HG03342 (cell line): ENCODE data around the gene SERINC4.
A peak's percentile ranks its signal among the peaks of the same experiment; 100 is the strongest.
"Not testable (repeated sequence)": the region's sequence is repeated elsewhere in the genome, so short reads cannot be mapped to it uniquely, and the experiment has no call there.

Source experiments
- ATAC-seq: cut with Tn5 transposase; IDR thresholded peaks from one replicate; pipeline ENCODE4 v1.9.1; 2021; ENCODE audit warnings: mild to moderate bottlenecking, moderate library complexity; ENCODE audit not compliant: unreplicated experiment

Gene SERINC4

DNA sequence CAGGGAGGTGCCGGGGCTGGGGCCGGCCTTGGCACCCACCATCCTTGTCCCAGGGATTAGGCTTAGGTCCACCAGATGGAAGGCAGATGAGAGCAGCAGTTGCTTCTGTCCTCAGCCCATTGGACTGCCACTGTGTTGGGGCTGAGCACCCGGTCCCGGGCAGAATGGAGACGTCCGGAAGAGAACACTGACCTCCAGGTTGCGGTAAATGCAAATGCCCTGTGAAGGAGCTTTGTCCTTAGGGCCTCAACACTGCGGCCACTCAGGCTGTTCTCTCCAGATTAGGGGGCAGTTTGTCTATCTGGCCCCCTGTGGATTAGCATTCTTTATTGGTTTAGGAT is at the start of gene SERINC4:
SERINC4 (minus strand) TSS at position 276 of the 341 bp plus-strand sequence; CDS start at position 42, 234 bp downstream.
- ATAC-seq: no peak

GRCh38 chr15:43845421-43845820 is 45.4 kb upstream of the SERINC4 start:
- no peak for ATAC-seq

DNA sequence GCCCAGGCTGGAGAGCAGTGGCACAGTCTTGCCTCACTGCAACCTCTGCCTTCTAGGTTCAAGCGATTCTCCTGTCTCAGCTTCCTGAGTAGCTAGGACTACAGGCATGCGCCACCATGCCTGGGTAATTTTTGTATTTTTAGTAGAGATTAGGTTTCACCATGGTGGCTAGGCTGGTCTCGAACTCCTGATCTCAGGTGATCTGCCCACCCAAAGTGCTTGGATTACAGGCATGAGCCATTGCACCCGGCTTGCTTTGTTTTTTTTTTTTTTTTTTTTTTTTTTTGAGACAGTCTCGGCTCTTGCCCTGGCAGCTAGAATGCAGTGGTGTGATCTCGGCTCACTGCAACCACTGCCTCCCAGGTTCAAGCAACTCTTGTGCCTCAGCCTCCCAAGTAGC is 32.5 kb upstream of the SERINC4 start:
- ATAC-seq: not testable (repeated sequence)

DNA sequence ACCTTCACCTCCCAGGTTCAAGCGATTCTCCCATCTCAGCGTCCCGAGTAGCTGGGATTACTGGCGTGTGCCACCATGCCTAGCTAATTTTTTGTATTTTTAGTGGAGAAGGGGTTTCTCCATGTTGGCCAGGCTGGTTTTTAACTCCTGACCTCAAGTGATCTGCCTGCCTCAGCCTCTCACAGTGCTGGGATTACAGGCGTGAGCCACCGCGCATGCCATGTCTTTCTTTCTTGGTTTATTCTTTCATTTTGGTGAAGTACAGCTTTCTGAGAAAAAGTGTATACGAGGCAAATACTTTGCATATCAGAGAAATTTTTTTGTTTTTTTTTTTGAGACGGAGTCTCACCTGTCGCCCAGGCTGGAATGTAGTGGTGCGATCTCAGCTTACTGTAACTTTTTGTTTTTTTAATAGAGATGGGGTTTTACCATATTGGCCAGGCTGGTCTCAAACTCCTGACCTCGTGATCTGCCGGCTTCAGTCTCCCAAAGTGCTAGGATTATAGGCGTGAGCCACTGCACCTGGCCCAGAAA is 31.6 kb upstream of the SERINC4 start:
- ATAC-seq: not testable (repeated sequence)

DNA sequence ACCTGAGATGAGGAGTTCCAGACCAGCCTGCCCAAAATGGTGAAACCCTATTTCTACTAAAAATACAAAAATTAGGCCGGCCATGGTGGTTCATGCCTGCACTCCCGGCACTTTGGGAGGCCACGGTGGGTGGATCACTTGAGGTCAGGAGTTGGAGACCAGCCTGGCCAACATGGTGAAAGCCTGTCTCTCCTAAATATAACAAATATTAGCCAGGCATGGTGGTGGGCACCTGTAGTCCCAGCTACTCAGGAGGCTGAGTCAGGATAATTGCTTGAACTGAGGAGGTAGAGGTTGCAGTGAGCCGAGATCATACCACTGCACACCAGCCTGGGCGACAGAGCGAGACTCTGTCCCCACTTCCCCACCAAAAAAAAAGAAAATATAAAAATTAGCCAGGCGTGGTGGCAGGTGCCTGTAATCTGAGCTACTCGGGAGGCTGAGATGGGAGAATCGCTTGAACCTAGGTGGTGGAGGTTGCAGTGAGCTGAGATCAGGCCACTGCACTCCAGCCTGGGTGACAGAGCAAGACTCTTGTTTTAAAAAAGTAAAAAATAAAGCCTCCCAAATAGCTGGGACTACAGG is 30.8 kb upstream of the SERINC4 start:
- not testable (repeated sequence) for ATAC-seq

DNA sequence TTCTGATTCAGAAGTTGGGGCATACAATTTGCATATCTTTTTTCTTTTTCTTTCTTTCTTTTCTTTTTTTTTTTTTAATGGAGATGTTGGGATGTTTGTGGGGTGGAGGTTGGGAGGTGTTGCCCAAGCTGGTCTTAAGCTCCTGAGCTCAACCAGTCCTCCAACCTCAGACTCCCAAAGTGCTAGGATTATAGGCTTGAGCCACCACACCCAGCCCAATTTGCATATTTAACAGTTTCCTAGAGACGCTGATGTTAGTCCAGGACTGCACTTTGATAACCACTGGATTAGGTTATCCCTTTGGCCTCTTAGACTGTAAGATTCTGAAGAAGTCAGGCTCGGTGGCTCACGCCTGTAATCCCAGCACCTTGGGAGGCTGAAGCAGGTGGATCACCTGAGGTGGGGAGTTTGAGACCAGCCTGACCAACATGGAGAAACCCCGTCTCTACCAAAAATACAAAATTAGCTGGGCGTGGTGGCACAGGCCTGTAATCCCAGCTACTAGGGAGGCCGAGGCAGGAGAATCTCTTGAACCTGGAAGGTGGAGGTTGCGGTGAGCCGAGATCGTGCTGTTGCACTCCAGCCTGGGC is 30.0 kb upstream of the SERINC4 start:
- not testable (repeated sequence) for ATAC-seq

- no peak for ATAC-seq
Measured at GRCh38 chr15:43828061-43828657, 28.1 kb upstream of the SERINC4 start.

DNA sequence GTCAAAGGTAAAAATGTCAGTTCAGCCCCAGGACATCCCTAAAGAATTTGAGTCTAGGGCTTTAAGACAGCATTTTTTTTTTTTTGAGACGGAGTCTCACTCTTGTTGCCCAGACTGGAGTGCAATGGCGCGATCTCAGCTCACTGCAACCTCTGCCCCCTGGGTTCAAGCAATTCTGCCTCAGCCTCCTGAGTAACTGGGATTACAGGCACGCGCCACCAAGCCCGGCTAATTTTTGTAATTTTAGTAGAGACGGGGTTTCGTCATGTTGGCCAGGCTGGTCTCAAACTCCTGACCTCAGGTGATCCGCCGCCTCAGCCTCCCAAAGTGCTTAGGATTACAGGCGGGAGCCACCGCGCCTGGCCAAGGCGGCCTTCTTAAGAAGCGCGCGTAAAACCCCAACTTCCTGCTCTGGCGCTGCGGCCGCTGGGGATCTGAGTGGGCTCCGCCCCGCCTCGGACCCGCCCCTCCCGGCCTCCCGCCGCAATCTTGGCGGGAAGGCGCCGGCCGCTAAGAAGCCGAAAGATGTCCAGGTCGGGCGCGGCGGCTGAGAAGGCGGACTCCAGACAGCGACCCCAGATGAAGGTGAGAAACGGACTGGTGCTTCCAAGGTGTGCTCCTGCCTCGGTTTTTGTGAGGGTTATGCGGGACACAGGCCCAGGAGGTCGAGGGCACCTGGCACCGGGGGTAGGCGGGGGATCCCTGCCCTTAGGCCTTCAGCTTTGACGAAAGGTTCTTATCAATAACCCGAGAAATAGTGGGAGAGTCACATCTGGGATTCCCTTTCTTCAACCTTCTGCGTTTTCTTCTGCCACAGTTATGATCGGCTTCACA is 26.7 kb upstream of the SERINC4 start, which contains the start of gene WDR76:
WDR76 (plus strand) TSS at position 495 of the 834 bp plus-strand sequence; CDS start at position 526, 31 bp downstream.
- peak; percentile 60 for ATAC-seq

DNA sequence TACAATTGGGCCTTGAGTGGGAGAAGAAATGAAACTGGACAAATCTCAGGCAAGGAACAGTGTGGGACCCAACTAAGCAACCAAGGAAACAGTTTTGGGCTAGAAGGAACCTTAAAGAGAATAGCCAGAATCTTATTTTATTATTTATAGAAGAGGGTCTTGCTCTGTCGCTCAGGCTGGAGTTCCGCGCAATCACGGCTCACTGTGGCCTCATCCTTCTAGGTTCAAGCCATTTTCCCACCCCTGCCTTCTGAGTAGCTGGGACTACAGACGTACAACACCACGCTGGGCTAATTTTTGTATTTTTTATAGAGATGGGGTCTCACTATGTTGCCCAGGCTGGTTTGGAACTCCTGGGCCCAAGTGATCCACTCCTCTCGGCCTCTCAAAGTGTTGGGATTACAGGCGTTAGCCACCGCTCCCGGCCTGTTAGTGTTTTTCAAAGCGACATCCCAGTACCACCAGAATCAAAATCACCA is 26.0 kb upstream of the SERINC4 start:
- ATAC-seq: no peak

GRCh38 chr15:43825305-43825704 is 25.3 kb upstream of the SERINC4 start:
- not testable (repeated sequence) for ATAC-seq

- peak; percentile 71 for ATAC-seq
Measured at GRCh38 chr15:43824302-43825246, 24.6 kb upstream of the SERINC4 start, which contains the start of gene MFAP1. Gene MFAP1, minus strand, starts transcription at chr15:43824690. Its CDS starts 121 bp downstream, at chr15:43824569.

DNA sequence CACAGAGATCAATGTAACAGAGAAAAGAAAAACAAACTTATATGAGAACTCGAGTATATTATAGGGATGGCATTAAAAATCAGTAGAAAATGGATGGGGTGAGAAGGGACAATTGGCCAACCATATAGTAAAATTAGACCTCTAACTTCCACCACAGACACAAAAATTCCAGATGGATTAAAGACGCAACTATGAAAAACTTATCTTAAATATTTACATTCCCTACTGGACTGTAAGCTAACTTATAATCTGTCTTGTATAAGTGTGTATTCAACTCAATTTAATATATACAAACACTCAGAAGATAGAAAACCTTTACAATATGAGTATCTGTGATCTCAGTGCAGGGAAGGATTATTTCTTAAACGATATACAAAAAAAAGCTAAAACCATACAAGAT is 21.5 kb upstream of the SERINC4 start:
- no peak for ATAC-seq

- ATAC-seq: not testable (repeated sequence)
Measured at GRCh38 chr15:43815064-43815463, 15.0 kb upstream of the SERINC4 start.

- no peak for ATAC-seq
Measured at GRCh38 chr15:43808960-43809678, 9.1 kb upstream of the SERINC4 start.

GRCh38 chr15:43808435-43808950 is 8.5 kb upstream of the SERINC4 start:
- no peak for ATAC-seq

GRCh38 chr15:43802676-43803075 is 2.7 kb upstream of the SERINC4 start:
- ATAC-seq: not testable (repeated sequence)

DNA sequence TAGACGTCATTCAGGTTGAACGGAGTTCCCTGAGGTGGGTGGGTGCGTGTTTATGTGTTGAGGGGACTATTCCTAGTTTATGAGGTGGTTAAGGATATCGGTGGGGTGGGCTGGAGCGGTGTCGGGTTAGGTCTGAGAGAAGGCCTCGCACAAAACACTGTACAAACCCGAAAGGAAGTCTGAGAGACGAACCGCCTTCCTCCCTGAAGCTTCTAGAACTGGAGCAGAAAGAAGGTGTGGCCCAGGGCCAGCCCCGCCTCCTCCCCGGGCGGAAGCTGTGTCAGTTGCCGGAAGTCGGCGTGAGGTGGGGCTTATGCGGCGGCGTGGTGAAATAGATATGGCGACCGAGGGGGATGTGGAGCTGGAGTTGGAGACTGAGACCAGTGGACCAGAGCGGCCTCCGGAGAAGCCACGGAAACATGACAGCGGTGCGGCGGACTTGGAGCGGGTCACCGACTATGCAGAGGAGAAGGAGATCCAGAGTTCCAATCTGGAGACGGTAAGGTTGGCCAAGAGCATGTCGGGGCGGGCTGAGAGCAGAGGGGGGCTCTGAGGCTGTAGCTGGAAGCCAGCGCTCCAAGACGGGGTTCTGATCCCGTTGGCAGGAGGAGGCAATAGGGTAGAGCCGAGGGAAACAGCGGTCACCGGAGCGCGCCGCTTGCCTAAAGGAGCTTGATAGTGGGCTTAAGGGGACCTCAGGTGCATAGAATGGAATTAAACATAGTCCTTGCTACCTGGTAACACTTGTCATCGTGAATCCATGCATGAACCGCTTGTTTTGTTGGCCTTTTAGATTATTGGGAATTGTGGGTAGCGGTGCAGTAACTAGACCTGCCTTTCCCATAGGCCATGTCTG is 494 bp upstream of the SERINC4 start, which contains the start of gene HYPK:
HYPK (plus strand) TSS at position 314 of the 856 bp plus-strand sequence; CDS start at position 338, 24 bp downstream.
- ATAC-seq: peak; percentile 86
